Activated CD4-positive, alpha-beta T cell treated with anti-CD3 and anti-CD28 coated beads, Interleukin-2, amount 50 U/mL, for 24 hours (primary cell): ENCODE measurements around the gene ZNF891.

Source experiments
- DNase-seq, 2 donors: peaks; one replicate each; pipeline ENCODE4 v3.0.0-alpha.2; 2020; ENCODE audit warnings: low read depth in 1 of 2, low spot score in 1 of 2

The ZNF891 gene

GRCh38 chr12:133130038-133130807, at the start of gene ZNF891, which contains the start of gene ZNF10:
TSS of gene ZNF891 (minus strand) at chr12:133130274. CDS start at chr12:133121918, 8,356 bp downstream.
TSS of gene ZNF10 (plus strand) at chr12:133130627. CDS start at chr12:133144493, 13,866 bp downstream.
- DNase-seq = peak; percentile 94 to 98

DNA sequence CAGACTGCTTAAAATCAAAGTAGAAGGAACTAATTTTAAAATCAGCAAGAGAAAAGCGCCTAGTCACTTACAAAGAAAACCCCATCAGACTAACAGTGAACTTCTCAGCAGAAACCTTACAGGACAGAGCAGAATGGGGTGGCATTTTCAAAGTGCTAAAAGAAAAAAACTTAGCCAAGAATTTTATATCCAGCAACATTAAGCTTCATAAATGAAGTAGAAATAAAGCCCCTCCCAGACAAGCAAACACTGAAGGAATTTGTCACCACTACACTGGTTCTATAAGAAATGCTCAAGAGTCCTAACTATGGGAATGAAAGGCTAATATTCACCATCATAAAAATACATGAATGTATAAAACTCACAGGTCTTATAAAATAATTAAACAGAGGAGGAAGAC, 44.8 kb upstream of the ZNF891 start:
- no peak for DNase-seq

- DNase-seq = no peak
These were observed 42.4 kb upstream of the ZNF891 start for GRCh38 chr12:133172491-133172890.

DNA sequence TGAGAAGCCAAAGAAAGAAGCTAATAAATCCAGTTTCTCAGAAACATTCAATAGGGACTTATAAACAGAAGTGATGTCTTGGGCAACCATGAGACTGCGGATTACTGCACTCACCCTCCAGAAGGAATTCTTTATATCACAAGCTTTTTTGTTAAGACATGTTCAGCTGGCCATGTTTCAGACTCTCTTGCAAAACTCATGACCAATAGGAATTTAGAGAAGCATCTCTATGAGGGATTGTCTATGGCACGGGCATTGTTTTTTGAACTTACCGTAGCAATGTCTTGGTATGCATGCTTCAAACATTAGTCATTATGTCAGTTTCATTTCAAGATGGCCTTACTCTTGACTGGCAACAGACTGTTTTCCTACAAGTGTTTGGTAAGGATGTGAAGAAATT, 35.7 kb upstream of the ZNF891 start:
- no peak for DNase-seq

- DNase-seq = no peak
These were observed 26.1 kb upstream of the ZNF891 start for GRCh38 chr12:133156125-133156690.

DNA sequence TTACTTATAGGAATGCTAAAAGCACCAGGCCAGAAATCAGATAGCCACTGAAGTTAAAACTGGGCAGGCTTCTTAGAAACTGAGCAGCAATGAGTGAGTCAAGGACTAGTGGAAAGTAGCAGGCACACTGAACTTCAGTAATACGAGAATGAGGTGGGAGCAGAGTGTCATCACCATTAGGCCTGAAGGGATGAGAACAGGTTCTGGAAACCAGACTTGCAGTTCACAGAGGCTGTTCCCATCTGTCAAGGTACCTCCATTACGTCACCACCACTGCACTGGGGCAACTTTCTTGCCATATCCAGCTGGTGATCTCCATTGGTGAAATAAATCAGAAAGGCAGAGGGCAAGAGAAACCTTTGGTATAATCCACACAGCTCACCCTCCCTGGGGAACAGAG, 15.9 kb upstream of the ZNF891 start:
- no peak for DNase-seq

- no peak for DNase-seq
These were observed 5.7 kb upstream of the ZNF891 start for GRCh38 chr12:133135747-133136146.

- DNase-seq = no peak
These were observed 694 bp upstream of the ZNF891 start for GRCh38 chr12:133130808-133131128.

DNA sequence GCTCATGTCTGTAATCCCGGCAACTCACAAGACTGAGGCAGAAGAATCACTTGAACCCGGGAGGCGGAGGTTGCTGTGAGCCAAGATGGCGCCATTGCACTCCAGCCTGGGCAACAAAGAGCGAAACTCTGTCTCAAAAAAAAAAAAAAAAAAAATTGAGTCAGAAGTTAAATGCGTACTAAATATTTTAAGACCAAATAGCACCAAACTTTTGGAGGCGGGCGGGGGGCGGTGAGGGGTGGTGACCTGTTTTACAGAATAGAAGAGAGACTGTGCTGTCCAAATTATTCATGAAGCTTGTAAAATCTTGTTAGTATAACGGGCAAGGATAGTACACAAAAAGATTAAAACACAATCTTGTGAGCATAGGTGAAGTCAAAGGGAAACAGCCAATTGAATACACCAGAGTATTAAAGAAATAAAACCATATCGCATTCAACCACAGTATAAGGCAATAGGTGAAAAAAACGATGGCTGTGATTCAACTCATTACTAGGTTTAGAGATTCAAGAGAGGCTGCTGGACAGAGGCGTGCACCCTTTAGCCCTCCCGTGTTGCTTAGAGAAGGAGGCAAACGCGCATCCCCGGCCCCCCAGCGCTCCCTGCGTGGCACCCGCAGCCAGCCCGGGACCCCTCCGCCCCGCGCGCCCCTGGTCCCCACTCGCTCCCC, 571 bp downstream of the ZNF891 start:
- DNase-seq = no peak

DNA sequence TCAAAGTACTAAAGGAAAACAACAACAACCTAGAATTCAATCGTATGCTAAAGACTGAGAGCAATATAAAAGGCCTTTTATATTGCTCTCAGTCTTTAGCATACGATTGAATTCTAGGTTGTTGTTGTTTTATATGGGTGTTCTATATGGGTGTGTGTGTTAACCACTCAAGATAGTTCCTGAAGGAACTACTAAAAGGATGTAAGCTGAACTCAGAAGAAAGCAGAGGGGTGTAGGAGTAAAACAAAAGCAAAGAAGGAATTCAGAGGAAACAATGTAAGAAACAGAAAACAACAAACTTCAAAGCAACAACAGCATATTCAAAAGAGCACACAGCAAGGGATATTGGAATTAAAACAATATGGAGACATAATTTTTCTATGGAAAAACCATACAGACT, 5.4 kb downstream of the ZNF891 start:
- no peak for DNase-seq

GRCh38 chr12:133120385-133121191, 9.5 kb downstream of the ZNF891 start:
- DNase-seq = no peak

DNA sequence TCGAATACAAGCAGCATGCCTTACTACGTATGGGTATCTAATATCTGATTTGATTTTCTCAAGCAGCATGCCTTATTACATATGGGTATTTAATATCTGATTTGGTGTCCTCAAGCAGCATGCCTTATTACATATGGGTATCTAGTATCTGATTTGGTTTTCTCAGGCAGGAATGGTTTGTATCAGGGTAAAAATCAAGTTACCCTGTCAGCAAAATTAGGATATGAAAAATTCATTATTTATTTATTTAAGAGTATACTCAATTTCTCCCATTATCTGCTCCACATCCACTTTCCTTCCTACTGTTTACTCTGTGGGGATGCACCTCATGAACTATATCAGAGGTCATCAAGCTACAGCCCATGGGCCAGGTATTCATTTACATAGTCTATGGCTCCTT, 21.9 kb downstream of the ZNF891 start:
- DNase-seq = no peak

DNA sequence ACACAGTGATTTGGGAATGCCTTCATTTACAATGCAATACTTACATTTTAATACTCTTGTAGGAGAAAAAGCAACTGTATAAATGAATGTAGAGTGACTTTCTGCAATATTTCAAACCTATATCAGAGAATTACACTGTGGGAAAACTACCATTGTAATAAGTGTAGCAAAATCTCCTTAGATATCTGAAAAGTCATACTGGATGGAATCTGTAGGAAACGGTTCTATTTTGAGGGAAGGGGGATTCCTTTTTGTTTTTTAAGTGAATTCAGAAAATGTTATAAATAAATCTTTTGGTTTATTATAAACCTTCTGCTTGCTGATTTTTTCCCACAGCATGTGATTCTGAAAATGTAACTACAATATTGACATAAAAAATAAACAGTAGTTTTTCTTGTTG, 23.0 kb downstream of the ZNF891 start:
- DNase-seq = no peak

DNA sequence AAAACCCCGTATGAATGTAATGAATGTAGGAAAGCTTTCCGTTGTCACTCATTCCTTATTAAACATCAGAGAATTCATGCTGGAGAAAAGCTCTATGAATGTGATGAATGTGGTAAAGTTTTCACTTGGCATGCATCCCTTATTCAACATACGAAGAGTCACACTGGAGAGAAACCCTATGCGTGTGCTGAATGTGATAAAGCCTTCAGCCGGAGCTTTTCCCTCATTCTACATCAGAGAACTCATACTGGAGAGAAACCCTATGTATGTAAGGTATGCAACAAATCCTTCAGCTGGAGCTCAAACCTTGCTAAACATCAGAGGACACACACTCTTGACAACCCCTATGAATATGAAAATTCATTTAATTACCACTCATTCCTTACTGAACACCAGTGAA, 23.8 kb downstream of the ZNF891 start:
- DNase-seq = no peak

DNA sequence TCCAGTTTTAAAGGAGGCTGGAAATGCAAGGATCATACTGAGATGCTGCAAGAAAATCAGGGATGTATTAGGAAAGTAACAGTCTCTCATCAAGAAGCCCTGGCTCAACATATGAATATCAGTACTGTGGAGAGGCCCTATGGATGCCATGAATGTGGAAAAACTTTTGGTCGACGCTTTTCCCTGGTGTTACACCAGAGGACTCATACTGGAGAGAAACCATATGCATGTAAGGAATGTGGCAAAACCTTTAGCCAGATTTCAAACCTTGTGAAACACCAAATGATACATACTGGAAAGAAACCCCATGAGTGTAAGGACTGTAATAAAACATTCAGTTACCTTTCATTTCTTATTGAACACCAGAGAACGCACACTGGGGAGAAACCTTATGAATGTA, 24.5 kb downstream of the ZNF891 start:
- DNase-seq = no peak

GRCh38 chr12:133083345-133083744, 46.7 kb downstream of the ZNF891 start:
- DNase-seq = no peak

GRCh38 chr12:133081159-133081780, 48.8 kb downstream of the ZNF891 start:
- no peak for DNase-seq

DNA sequence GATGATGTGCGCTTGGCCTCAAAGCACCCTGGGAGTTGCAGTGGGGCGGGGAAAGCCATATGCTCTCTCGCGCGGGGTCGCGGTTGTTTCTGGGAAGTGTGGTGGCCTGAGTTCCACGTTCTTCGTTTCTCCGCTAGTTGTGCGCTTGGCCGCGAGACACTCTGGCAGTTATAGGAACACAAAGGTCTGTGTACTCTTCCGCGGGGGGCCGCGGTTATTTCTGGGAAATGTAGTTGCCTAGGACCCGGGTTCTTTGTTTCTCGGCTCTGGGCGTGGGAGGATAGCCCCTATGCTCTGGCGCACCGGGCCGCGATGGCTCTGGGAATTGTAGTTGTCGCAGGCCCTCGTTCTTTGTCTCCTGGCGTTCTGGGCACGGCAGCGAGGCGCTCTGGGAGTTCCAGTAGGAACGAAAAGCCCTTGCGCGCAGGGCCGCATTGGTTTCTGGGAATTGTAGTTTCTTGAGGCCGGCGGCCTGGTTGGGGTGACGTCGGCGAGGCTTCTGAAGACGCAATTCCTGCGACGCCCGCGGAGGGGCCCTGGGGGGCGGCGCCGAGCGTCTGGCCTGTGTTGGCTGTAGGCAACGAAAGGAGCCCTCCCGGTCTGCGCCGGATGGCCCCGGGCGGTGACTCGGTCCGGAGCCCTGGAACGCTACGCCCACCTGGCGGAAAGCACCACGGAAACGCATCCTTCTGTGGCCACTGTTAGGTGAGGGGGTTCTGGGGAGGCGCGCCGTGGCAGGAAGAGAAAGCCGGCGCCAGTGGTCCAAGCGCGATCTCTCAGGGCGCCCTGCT, 49.5 kb downstream of the ZNF891 start, which contains the start of gene ZNF140:
ZNF140 (plus strand) TSS at position 556 of the 791 bp plus-strand sequence. CDS start 398 bp downstream, outside the sequence.
- peak; percentile 88 to 92 for DNase-seq

DNA sequence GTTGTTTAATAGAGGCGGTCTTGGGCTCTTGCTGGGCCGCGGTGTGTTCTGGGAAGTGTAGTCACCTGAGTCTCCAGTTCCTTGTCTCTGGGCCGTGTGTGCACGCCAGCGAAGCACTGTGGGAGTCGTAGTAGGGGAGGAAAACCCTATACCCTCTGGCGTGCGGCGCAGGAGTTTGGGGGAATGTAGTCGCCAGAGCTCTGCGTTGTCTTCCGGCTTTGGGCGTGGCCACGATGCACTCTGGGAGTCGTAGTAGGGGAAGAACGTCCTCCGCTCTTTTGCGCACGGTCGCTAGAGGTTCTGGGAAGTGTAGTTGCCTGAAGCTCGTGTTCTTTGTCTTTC, 50.1 kb downstream of the ZNF891 start:
- peak in 1 of 2 donors; percentile 97 for DNase-seq

DNA sequence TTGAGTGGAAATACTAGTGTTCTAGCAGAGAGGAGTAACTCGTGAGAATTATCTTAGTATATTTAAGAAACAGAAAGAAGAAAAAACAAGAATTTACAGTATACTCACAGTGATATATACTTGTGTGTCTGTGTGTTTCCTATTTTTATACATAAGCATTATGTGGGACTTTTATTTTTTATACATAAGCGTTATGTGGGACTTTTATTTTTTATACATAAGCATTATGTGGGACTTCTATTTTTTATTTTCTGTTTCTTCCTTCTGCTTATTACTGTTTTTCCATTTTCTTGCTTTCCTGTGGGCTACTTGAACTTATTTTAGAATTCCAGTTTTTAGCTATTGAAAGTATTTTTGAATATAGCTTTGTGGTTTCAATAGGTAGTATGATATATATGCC, 56.2 kb downstream of the ZNF891 start:
- no peak for DNase-seq
